ENCODE data around the gene SLC12A5. TPM values are rescaled to one million over a fixed set of nuclear protein-coding genes. Genes with fewer than 3 reads are reported as not detected.

Gene SLC12A5
- polyA plus RNA-seq, 3 donors = 0.39 to 1.3 (median 0.56) TPM

GRCh38 chr20:46062151-46062550 is 33.1 kb downstream of the SLC12A5 start:
- WGBS, 3 donors = 86 to 95% (median 87%) methylated on average over 4 of the region's 4 CpGs
- H3K27ac ChIP-seq (ENCODE audit: low read depth, low read length) = no peak overlapping the region

GRCh38 chr20:46062621-46063020 is 33.6 kb downstream of the SLC12A5 start:
- no peak overlapping the region for H3K27ac ChIP-seq (ENCODE audit: low read depth, low read length)
- WGBS, 3 donors = 84 to 90% (median 89%) methylated on average over 12 of the region's 12 CpGs

- H3K27ac ChIP-seq (ENCODE audit: low read depth, low read length) = no peak overlapping the region
- 91 to 95% (median 92%) methylated on average over 8 of the region's 8 CpGs for WGBS, 3 donors
Observed at GRCh38 chr20:46063151-46063550, 34.1 kb downstream of the SLC12A5 start.

GRCh38 chr20:46063652-46064054 is 34.6 kb downstream of the SLC12A5 start:
- no peak overlapping the region for H3K27ac ChIP-seq (ENCODE audit: low read depth, low read length)
- WGBS, 3 donors = 73 to 83% (median 74%) methylated on average over 3 of the region's 3 CpGs

- 95 to 98% (median 96%) methylated on average over 9 of the region's 9 CpGs for WGBS, 3 donors
Observed at GRCh38 chr20:46065006-46065405, 36.0 kb downstream of the SLC12A5 start.

GRCh38 chr20:46065691-46066090 is 36.7 kb downstream of the SLC12A5 start:
- 92 to 96% (median 95%) methylated on average over 3 of the region's 3 CpGs for WGBS, 3 donors
- no peak overlapping the region for H3K27ac ChIP-seq (ENCODE audit: low read depth, low read length)

More at GRCh38 chr20:46065006-46065405, 36.0 kb downstream of the SLC12A5 start:
- no peak overlapping the region for H3K27ac ChIP-seq (ENCODE audit: low read depth, low read length)

- H3K27ac ChIP-seq (ENCODE audit: low read depth, low read length) = no peak overlapping the region
- WGBS, 3 donors = 95 to 96% (median 95%) methylated on average over 20 of the region's 20 CpGs
Observed at GRCh38 chr20:46070215-46070900, 41.3 kb downstream of the SLC12A5 start.

GRCh38 chr20:46071573-46071972 is 42.6 kb downstream of the SLC12A5 start:
- 93 to 98% (median 94%) methylated on average over 3 of the region's 3 CpGs for WGBS, 3 donors
- no peak overlapping the region for H3K27ac ChIP-seq (ENCODE audit: low read depth, low read length)

- H3K27ac ChIP-seq (ENCODE audit: low read depth, low read length) = no peak overlapping the region
- 88 to 91% (median 89%) methylated on average over 4 of the region's 4 CpGs for WGBS, 3 donors
Observed at GRCh38 chr20:46073024-46073423, 44.0 kb downstream of the SLC12A5 start.

- WGBS, 3 donors = 87 to 95% (median 88%) methylated on average over 3 of the region's 3 CpGs
- no peak overlapping the region for H3K27ac ChIP-seq (ENCODE audit: low read depth, low read length)
Observed at GRCh38 chr20:46073443-46073842, 44.4 kb downstream of the SLC12A5 start.

GRCh38 chr20:46074006-46074405 is 45.0 kb downstream of the SLC12A5 start:
- WGBS, 3 donors = 74 to 85% (median 77%) methylated on average over 3 of the region's 3 CpGs
- no peak overlapping the region for H3K27ac ChIP-seq (ENCODE audit: low read depth, low read length)

GRCh38 chr20:46076806-46077205 is 47.8 kb downstream of the SLC12A5 start:
- 85 to 99% (median 96%) methylated on average over 7 of the region's 7 CpGs for WGBS, 3 donors
- H3K27ac ChIP-seq (ENCODE audit: low read depth, low read length) = no peak overlapping the region

GRCh38 chr20:46077642-46078305 is 48.8 kb downstream of the SLC12A5 start:
- H3K27ac ChIP-seq (ENCODE audit: low read depth, low read length) = no peak overlapping the region
- WGBS, 3 donors = 87 to 94% (median 94%) methylated on average over 8 of the region's 8 CpGs

- H3K27ac ChIP-seq (ENCODE audit: low read depth, low read length) = no peak overlapping the region
- 72 to 85% (median 85%) methylated on average over 7 of the region's 7 CpGs for WGBS, 3 donors
Observed at GRCh38 chr20:46078954-46079353, 49.9 kb downstream of the SLC12A5 start.

- no peak overlapping the region for H3K27ac ChIP-seq (ENCODE audit: low read depth, low read length)
- WGBS, 3 donors = 88 to 96% (median 92%) methylated on average over 1 of the region's 1 CpG
Observed at GRCh38 chr20:46081074-46081473, 52.1 kb downstream of the SLC12A5 start.

GRCh38 chr20:46083101-46083500 is 54.1 kb downstream of the SLC12A5 start:
- 65 to 71% (median 69%) methylated on average over 6 of the region's 6 CpGs for WGBS, 3 donors
- H3K27ac ChIP-seq (ENCODE audit: low read depth, low read length) = no peak overlapping the region

- 61 to 87% (median 62%) methylated on average over 1 of the region's 1 CpG for WGBS, 3 donors
Observed at GRCh38 chr20:46083531-46084061, 54.6 kb downstream of the SLC12A5 start.

GRCh38 chr20:46084805-46085178 is 55.8 kb downstream of the SLC12A5 start:
- WGBS, 3 donors = 82 to 91% (median 89%) methylated on average over 3 of the region's 3 CpGs
- no peak overlapping the region for H3K27ac ChIP-seq (ENCODE audit: low read depth, low read length)

More at GRCh38 chr20:46083531-46084061, 54.6 kb downstream of the SLC12A5 start:
- H3K27ac ChIP-seq (ENCODE audit: low read depth, low read length) = no peak overlapping the region

GRCh38 chr20:46085179-46085851 is 56.3 kb downstream of the SLC12A5 start:
- 40 to 51% (median 48%) methylated on average over 4 of the region's 4 CpGs for WGBS, 3 donors
- H3K27ac ChIP-seq (ENCODE audit: low read depth, low read length) = no peak overlapping the region

All from adipose tissue (tissue), 3 donors.